Activated T-cell treated with anti-CD3 and anti-CD28 coated beads for 24 hours (primary cell): ENCODE data around the gene ACSM5.
"Not testable (repeated sequence)": the region's sequence is repeated elsewhere in the genome, so short reads cannot be mapped to it uniquely, and the experiment has no call there.

Experiments used
- DNase-seq: peaks from one replicate; pipeline ENCODE4 v3.0.0-alpha.2; 2020; ENCODE audit warnings: low read depth

Gene ACSM5

GRCh38 chr16:20451364-20451763 lies 42.0 kb downstream of the ACSM5 start, which contains the start of gene ACSM2A:
Gene ACSM2A (plus strand): TSS chr16:20451521. CDS start chr16:20460115, 8,594 bp downstream.
- DNase-seq: not testable (repeated sequence)

- not testable (repeated sequence) for DNase-seq
Observed at GRCh38 chr16:20453633-20454032, 44.3 kb downstream of the ACSM5 start.

GRCh38 chr16:20459227-20459626 lies 49.9 kb downstream of the ACSM5 start:
- DNase-seq: not testable (repeated sequence)

GRCh38 chr16:20460313-20460712 lies 51.0 kb downstream of the ACSM5 start:
- DNase-seq: not testable (repeated sequence)

- DNase-seq: not testable (repeated sequence)
Observed at GRCh38 chr16:20468954-20469353, 59.6 kb downstream of the ACSM5 start.

- not testable (repeated sequence) for DNase-seq
Observed at GRCh38 chr16:20469930-20470329, 60.6 kb downstream of the ACSM5 start.

- DNase-seq: not testable (repeated sequence)
Observed at GRCh38 chr16:20470732-20471131, 61.4 kb downstream of the ACSM5 start.

GRCh38 chr16:20477188-20477744 lies 67.9 kb downstream of the ACSM5 start:
- DNase-seq: not testable (repeated sequence)

GRCh38 chr16:20483989-20484388 lies 74.7 kb downstream of the ACSM5 start:
- not testable (repeated sequence) for DNase-seq

GRCh38 chr16:20484726-20485125 lies 75.4 kb downstream of the ACSM5 start:
- no peak for DNase-seq

- no peak for DNase-seq
Observed at GRCh38 chr16:20485408-20485807, 76.1 kb downstream of the ACSM5 start.
